ENCODE measurements around the gene CHST15. TPM values are rescaled to one million over a fixed set of nuclear protein-coding genes. Genes with fewer than 3 reads are reported as not detected.

The CHST15 gene
- total and polyA plus RNA-seq, 2 of the 13 experiments (the other 11 are each of a cell fraction or from before 2014, with no cell fraction given): 1.4 to 94.7 TPM

DNA sequence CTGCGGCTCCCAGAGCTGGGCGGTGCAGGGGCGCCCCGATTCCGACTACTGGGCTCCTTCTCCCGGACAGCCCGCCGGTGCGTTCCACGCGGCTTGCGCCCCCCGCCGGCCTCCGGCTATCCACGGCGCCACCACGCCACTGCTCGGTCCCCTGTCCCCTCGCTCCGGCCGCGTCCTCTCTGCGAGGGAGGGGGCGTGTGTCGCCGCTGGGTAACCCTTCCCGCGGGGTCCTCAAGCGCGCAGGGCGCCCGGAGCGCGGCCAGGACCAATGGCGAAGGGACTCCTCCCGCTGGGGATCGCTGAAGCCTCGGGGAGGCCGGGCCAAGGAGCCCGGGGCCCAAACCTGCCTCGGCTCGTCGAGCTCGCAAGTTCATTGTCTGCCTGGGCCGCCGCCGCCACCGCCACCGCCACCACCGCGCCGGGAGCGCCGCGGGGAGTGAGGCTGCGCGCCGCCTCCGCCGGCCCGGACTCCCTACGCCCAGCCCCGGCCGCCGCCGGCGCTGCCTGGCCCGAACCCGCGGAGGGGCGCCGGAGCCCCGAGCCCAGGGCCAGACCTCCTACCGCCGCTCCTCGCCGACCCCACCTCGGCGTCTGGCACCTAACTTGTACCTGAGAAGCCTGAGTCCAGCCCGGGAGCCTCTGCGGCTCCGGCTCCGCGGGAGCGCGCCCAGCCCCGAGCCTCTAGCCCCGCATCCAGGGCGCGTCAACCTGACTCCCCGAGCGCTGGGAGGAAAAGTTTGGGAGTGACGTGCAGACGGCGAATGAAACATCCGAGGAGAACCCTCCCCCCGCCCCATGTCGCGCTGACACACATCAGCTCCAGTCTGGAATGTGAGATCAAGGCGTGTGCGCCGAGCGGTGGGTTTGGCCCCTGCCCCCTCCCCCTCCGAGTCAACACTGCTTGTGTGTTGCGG is at the start of gene CHST15 (continued):
- TF ChIP-seq, protein P1, sequence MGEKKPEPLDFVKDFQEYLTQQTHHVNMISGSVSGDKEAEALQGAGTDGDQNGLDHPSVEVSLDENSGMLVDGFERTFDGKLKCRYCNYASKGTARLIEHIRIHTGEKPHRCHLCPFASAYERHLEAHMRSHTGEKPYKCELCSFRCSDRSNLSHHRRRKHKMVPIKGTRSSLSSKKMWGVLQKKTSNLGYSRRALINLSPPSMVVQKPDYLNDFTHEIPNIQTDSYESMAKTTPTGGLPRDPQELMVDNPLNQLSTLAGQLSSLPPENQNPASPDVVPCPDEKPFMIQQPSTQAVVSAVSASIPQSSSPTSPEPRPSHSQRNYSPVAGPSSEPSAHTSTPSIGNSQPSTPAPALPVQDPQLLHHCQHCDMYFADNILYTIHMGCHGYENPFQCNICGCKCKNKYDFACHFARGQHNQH (CRISPR knock-in tag; IDR thresholded peaks at IDR 0.05): peak; percentile 37; the same call in 1 of the 2 replicates
- TF ChIP-seq NCOA5 (CRISPR knock-in tag; IDR thresholded peaks at IDR 0.05): no peak
- TF ChIP-seq, protein P2, sequence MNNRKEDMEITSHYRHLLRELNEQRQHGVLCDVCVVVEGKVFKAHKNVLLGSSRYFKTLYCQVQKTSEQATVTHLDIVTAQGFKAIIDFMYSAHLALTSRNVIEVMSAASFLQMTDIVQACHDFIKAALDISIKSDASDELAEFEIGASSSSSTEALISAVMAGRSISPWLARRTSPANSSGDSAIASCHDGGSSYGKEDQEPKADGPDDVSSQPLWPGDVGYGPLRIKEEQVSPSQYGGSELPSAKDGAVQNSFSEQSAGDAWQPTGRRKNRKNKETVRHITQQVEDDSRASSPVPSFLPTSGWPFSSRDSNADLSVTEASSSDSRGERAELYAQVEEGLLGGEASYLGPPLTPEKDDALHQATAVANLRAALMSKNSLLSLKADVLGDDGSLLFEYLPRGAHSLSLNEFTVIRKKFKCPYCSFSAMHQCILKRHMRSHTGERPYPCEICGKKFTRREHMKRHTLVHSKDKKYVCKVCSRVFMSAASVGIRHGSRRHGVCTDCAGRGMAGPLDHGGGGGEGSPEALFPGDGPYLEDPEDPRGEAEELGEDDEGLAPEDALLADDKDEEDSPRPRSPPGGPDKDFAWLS (CRISPR knock-in tag; IDR thresholded peaks at IDR 0.05; ENCODE audit: borderline replicate concordance): no peak
- no peak for TF ChIP-seq CEBPG (CRISPR knock-in tag; IDR thresholded peaks at IDR 0.05)
- TF ChIP-seq, protein P3, sequence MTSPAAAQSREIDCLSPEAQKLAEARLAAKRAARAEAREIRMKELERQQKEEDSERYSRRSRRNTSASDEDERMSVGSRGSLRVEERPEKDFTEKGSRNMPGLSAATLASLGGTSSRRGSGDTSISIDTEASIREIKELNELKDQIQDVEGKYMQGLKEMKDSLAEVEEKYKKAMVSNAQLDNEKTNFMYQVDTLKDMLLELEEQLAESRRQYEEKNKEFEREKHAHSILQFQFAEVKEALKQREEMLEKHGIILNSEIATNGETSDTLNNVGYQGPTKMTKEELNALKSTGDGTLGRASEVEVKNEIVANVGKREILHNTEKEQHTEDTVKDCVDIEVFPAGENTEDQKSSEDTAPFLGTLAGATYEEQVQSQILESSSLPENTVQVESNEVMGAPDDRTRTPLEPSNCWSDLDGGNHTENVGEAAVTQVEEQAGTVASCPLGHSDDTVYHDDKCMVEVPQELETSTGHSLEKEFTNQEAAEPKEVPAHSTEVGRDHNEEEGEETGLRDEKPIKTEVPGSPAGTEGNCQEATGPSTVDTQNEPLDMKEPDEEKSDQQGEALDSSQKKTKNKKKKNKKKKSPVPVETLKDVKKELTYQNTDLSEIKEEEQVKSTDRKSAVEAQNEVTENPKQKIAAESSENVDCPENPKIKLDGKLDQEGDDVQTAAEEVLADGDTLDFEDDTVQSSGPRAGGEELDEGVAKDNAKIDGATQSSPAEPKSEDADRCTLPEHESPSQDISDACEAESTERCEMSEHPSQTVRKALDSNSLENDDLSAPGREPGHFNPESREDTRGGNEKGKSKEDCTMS (CRISPR knock-in tag; conservative IDR thresholded peaks at IDR 0.05): no peak
- peak; percentile 88 for TF ChIP-seq SAP130 (CRISPR knock-in tag; IDR thresholded peaks at IDR 0.05; ENCODE audit: low read depth)
- TF ChIP-seq, protein P4, sequence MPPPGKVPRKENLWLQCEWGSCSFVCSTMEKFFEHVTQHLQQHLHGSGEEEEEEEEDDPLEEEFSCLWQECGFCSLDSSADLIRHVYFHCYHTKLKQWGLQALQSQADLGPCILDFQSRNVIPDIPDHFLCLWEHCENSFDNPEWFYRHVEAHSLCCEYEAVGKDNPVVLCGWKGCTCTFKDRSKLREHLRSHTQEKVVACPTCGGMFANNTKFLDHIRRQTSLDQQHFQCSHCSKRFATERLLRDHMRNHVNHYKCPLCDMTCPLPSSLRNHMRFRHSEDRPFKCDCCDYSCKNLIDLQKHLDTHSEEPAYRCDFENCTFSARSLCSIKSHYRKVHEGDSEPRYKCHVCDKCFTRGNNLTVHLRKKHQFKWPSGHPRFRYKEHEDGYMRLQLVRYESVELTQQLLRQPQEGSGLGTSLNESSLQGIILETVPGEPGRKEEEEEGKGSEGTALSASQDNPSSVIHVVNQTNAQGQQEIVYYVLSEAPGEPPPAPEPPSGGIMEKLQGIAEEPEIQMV (CRISPR knock-in tag; IDR thresholded peaks at IDR 0.05; ENCODE audit: low read depth): 0 out of 2 replicates have a peak, but pooled peaks have one; percentile 67
- TF ChIP-seq YEATS4 (CRISPR knock-in tag; IDR thresholded peaks at IDR 0.05; ENCODE audit: borderline replicate concordance): no peak; the same call in 1 of the 2 replicates
- no peak for TF ChIP-seq ZIK1 (CRISPR knock-in tag; IDR thresholded peaks at IDR 0.05; ENCODE audit: borderline replicate concordance, low read depth)
- TF ChIP-seq SP4 (CRISPR knock-in tag; IDR thresholded peaks at IDR 0.05): no peak
- TF ChIP-seq NR2F6 (IDR thresholded peaks at IDR 0.05): peak; percentile 35; the same call in 1 of the 2 replicates
- TF ChIP-seq NR2F6 (CRISPR knock-in tag; IDR thresholded peaks at IDR 0.05): peak; percentile 70; the same call in 1 of the 2 replicates
- no peak for TF ChIP-seq ZBTB21 (CRISPR knock-in tag; IDR thresholded peaks at IDR 0.05)
- no peak; the same call in 1 of the 2 replicates for TF ChIP-seq ZNF563 (CRISPR knock-in tag; IDR thresholded peaks at IDR 0.05)
- no peak for TF ChIP-seq ZBTB1 (CRISPR knock-in tag; IDR thresholded peaks at IDR 0.05; ENCODE audit: borderline replicate concordance)
- TF ChIP-seq SMAD1 (CRISPR knock-in tag; IDR thresholded peaks at IDR 0.05; ENCODE audit: borderline replicate concordance, low read depth): no peak
- no peak for TF ChIP-seq ATRX (CRISPR knock-in tag; IDR thresholded peaks at IDR 0.05; ENCODE audit: borderline replicate concordance)
- no peak for TF ChIP-seq HNRNPL (IDR thresholded peaks at IDR 0.05; ENCODE audit: low read depth, low read length)

All from HepG2 (cell line).